A549 (cell line): Measurements from ENCODE around the gene ST14. TPM values are rescaled to one million over a fixed set of nuclear protein-coding genes. Genes with fewer than 3 reads are reported as not detected.

Source experiments
- ATAC-seq, 2 experiments: fragments of 200-7000 bp in 1 of 2; fragments of >200 bp in 1 of 2; cut with Nextera tagmentation in 1 of 2; cut with Tn5 transposase in 1 of 2; 3 replicates each; pipeline versions ENCODE4 v1.8.0 to v1.9.1; 2018 to 2020; ENCODE audit warnings: mild to moderate bottlenecking in 1 of 2, moderate library complexity in 1 of 2
- CTCF ChIA-PET: fragments of 300-600 bp; sonication (Branson Sonifier 250); formaldehyde crosslinking; extraction: SDS; loops from one replicate; lab custom pipeline; 2021; ENCODE audit warnings: antibody characterized with exemption, inconsistent platforms; lab: Yijun Ruan, JAX
- POLR2A ChIA-PET: fragments of 350-600 bp; formaldehyde crosslinking; extraction: SDS; loops from one replicate; lab custom pipeline; 2021; ENCODE audit warnings: antibody characterized with exemption, inconsistent platforms; lab: Yijun Ruan, JAX
- DNase-seq, 2 experiments: peaks; one replicate each; pipeline versions ENCODE4 v3.0.0 to v3.0.0-alpha.2; 2011 to 2016; ENCODE audit warnings: low read depth in 1 of 2, low spot score in 1 of 2
- FAIRE-seq: peaks from 2 replicates; lab custom pipeline; 2011; peaks lifted over from hg19 to GRCh38; lab: Jason Lieb, UNC
- H3K27ac ChIP-seq, 2 experiments: fragments of >200 bp; sonication (Bioruptor Twin); formaldehyde crosslinking; 3 replicates each; pipeline ENCODE4 v1.5.1; 2016 to 2017
- H3K4me1 ChIP-seq: fragments of >200 bp; sonication (Bioruptor Twin); formaldehyde crosslinking; 3 replicates; pipeline ENCODE4 v1.6.1; 2016
- H3K4me2 ChIP-seq: fragments of >200 bp; sonication (Bioruptor Twin); formaldehyde crosslinking; 3 replicates; pipeline ENCODE4 v1.6.1; 2016
- H3K4me3 ChIP-seq: fragments of >200 bp; sonication (Bioruptor Twin); formaldehyde crosslinking; 3 replicates; pipeline ENCODE4 v1.5.1; 2016
- H3K9me3 ChIP-seq: fragments of >200 bp; sonication (Bioruptor Twin); formaldehyde crosslinking; 3 replicates; pipeline ENCODE4 v1.6.1; 2016
- BCL3 ChIP-seq: fragments of >200 bp; sonication (Bioruptor Twin); formaldehyde crosslinking; IDR thresholded peaks from 3 replicates; pipeline ENCODE4 v1.6.1; 2016
- BHLHE40 ChIP-seq: IDR thresholded peaks from 2 replicates; pipeline ENCODE4 v1.6.1; 2012; ENCODE audit warnings: low read depth, low read length, inconsistent platforms
- CBX2 ChIP-seq: fragments of 200-600 bp; sonication (generic); IDR thresholded peaks from 2 replicates; pipeline ENCODE4 v1.6.1; 2016; ENCODE audit warnings: low read depth, mild to moderate bottlenecking, borderline replicate concordance
- CEBPB ChIP-seq, 2 experiments: fragments of >200 bp in 1 of 2; sonication (Bioruptor Twin) in 1 of 2; formaldehyde crosslinking in 1 of 2; IDR thresholded peaks; 2 replicates each; pipeline ENCODE4 v1.6.1; 2012 to 2016
- CHD2 ChIP-seq: fragments of 150-350 bp; IDR thresholded peaks from 2 replicates; pipeline ENCODE4 v1.6.1; 2014; ENCODE audit warnings: low read length; ENCODE audit not compliant: partially characterized antibody
- CHD4 ChIP-seq: fragments of 200-600 bp; sonication (generic); IDR thresholded peaks from 2 replicates; pipeline ENCODE4 v1.6.1; 2016; ENCODE audit warnings: antibody characterized with exemption, mild to moderate bottlenecking, borderline replicate concordance
- E2F6 ChIP-seq: IDR thresholded peaks from 2 replicates; pipeline ENCODE4 v1.6.1; 2012; ENCODE audit warnings: low read depth, borderline replicate concordance
- EHMT2 ChIP-seq: fragments of 200-600 bp; sonication (generic); IDR thresholded peaks from 2 replicates; pipeline ENCODE4 v1.6.1; 2016; ENCODE audit warnings: antibody characterized with exemption, low read depth, mild to moderate bottlenecking, moderate library complexity
- EP300 ChIP-seq, 2 experiments: fragments of >200 bp; sonication (Bioruptor Twin); formaldehyde crosslinking; IDR thresholded peaks; 2 replicates in 1 of 2; 3 replicates in 1 of 2; pipeline ENCODE4 v1.6.1; 2016 to 2017
- ESRRA ChIP-seq: fragments of 150-350 bp; IDR thresholded peaks from 2 replicates; pipeline ENCODE4 v1.6.1; 2014; ENCODE audit warnings: mild to moderate bottlenecking, low read length, borderline replicate concordance
- FOSB ChIP-seq: fragments of 250-450 bp; sonication (Bioruptor Pico); IDR thresholded peaks from 2 replicates; pipeline ENCODE4 v1.5.0; 2020; ENCODE audit warnings: mild to moderate bottlenecking, moderate library complexity
- FOSL2 ChIP-seq, 2 experiments: fragments of 450-650 bp in 1 of 2; fragments of >200 bp in 1 of 2; sonication (Bioruptor Twin) in 1 of 2; formaldehyde crosslinking; IDR thresholded peaks; 2 replicates each; pipeline versions ENCODE4 v1.5.0 to v1.6.1; 2016 to 2020; ENCODE audit warnings: mild to moderate bottlenecking in 1 of 2, moderate library complexity in 1 of 2
- HEYL ChIP-seq: fragments of 250-450 bp; sonication (Bioruptor Pico); IDR thresholded peaks from 2 replicates; pipeline ENCODE4 v1.8.0; 2021; ENCODE audit warnings: mild to moderate bottlenecking, moderate library complexity
- HOXA7 ChIP-seq: fragments of 250-450 bp; sonication (Bioruptor Pico); IDR thresholded peaks from 2 replicates; pipeline ENCODE4 v1.5.0; 2020; ENCODE audit warnings: mild to moderate bottlenecking, moderate library complexity
- HOXB13 ChIP-seq: fragments of 250-450 bp; sonication (Bioruptor Pico); IDR thresholded peaks from 2 replicates; pipeline ENCODE4 v1.5.0; 2020; ENCODE audit warnings: low read depth, mild to moderate bottlenecking, moderate library complexity
- HOXB5 ChIP-seq: fragments of 250-450 bp; sonication (Bioruptor Pico); IDR thresholded peaks from 2 replicates; pipeline ENCODE4 v1.5.0; 2020; ENCODE audit warnings: mild to moderate bottlenecking, moderate library complexity
- JUNB ChIP-seq: fragments of >200 bp; sonication (Bioruptor Twin); formaldehyde crosslinking; IDR thresholded peaks from 2 replicates; pipeline ENCODE4 v1.6.1; 2016
- KDM1A ChIP-seq: fragments of 200-600 bp; sonication (generic); IDR thresholded peaks from 2 replicates; pipeline ENCODE4 v1.6.1; 2016; ENCODE audit warnings: low read depth, mild to moderate bottlenecking
- KDM5A ChIP-seq: fragments of 200-600 bp; sonication (generic); IDR thresholded peaks from 2 replicates; pipeline ENCODE4 v1.6.1; 2016; ENCODE audit warnings: antibody characterized with exemption, mild to moderate bottlenecking
- MAFK ChIP-seq: fragments of 450-650 bp; IDR thresholded peaks from 2 replicates; pipeline ENCODE4 v1.6.1; 2014; ENCODE audit not compliant: partially characterized antibody
- NPAS2 ChIP-seq: fragments of 250-450 bp; sonication (Bioruptor Pico); IDR thresholded peaks from 2 replicates; pipeline ENCODE4 v1.8.0; 2022; ENCODE audit warnings: mild to moderate bottlenecking, moderate library complexity, borderline replicate concordance
- NR3C1 ChIP-seq: fragments of >200 bp; sonication (Bioruptor Twin); formaldehyde crosslinking; IDR thresholded peaks from 3 replicates; pipeline ENCODE4 v1.6.1; 2017
- PHF8 ChIP-seq: fragments of 200-600 bp; sonication (generic); IDR thresholded peaks from 2 replicates; pipeline ENCODE4 v1.6.1; 2016; ENCODE audit warnings: low read depth, mild to moderate bottlenecking, antibody characterized with exemption, moderate library complexity, borderline replicate concordance
- POLR2A ChIP-seq: IDR thresholded peaks from 2 replicates; pipeline ENCODE4 v1.6.1; 2012; ENCODE audit warnings: mild to moderate bottlenecking, low read length
- POLR2AphosphoS2 ChIP-seq: conservative IDR thresholded peaks from 2 replicates; pipeline ENCODE4 v1.6.1; 2012; ENCODE audit warnings: low read length, improper control_type of control experiment, inconsistent platforms
- RAD21 ChIP-seq, 2 experiments: fragments of >200 bp in 1 of 2; sonication (Bioruptor Twin) in 1 of 2; formaldehyde crosslinking in 1 of 2; IDR thresholded peaks in 1 of 2; conservative IDR thresholded peaks in 1 of 2; 2 replicates in 1 of 2; 3 replicates in 1 of 2; pipeline ENCODE4 v1.6.1; 2012 to 2018; ENCODE audit warnings: inconsistent platforms in 1 of 2
- RNF2 ChIP-seq: fragments of 200-600 bp; sonication (generic); IDR thresholded peaks from 2 replicates; pipeline ENCODE4 v1.6.1; 2016; ENCODE audit warnings: low read depth, mild to moderate bottlenecking, antibody characterized with exemption, moderate library complexity, borderline replicate concordance
- USF2 ChIP-seq: fragments of 450-650 bp; IDR thresholded peaks from 2 replicates; pipeline ENCODE4 v1.6.1; 2014; ENCODE audit warnings: antibody characterized with exemption
- ZC3H11A ChIP-seq: fragments of 450-650 bp; IDR thresholded peaks from 2 replicates; pipeline ENCODE4 v1.6.1; 2014; ENCODE audit warnings: antibody characterized with exemption, mild to moderate bottlenecking
- ZFP36 ChIP-seq: fragments of 450-650 bp; IDR thresholded peaks from 2 replicates; pipeline ENCODE4 v1.6.1; 2014; ENCODE audit warnings: borderline replicate concordance; ENCODE audit not compliant: partially characterized antibody
- ZSCAN20 ChIP-seq: fragments of 250-450 bp; sonication (Bioruptor Pico); IDR thresholded peaks from 2 replicates; pipeline ENCODE4 v1.8.0; 2022; ENCODE audit warnings: mild to moderate bottlenecking, moderate library complexity
- WGBS: methylation state at CpG from one replicate; pipeline ENCODE4 v1.1.6; 2017; ENCODE audit errors: missing lambda C conversion rate; 5-methylcytosine and 5-hydroxymethylcytosine counted together
- polyA plus RNA-seq, 4 experiments: library from polyadenylated mRNA; depleted of rRNA in 3 of 4; stranded (reverse); fragments of >200 nt; fragmentation: RNase III in 1 of 4; extraction: RNeasy Plus Mini Kit Qiagen cat#74134 plus additional on column Dnase treatment in 1 of 4; gene quantifications; 2 replicates in 3 of 4; 3 replicates in 1 of 4; pipeline ENCODE4 v1.2.3, GENCODE V29; 2011 to 2017
- TF ChIP-seq, protein P1 (sequence below): fragments of >200 bp; sonication (Bioruptor Twin); formaldehyde crosslinking; IDR thresholded peaks from 3 replicates; pipeline ENCODE4 v1.5.1; 2016

The ST14 gene
- polyA plus RNA-seq, 2 of the 4 experiments (the other 2 are of a cell fraction): 0.05 to 0.17 TPM

DNA sequence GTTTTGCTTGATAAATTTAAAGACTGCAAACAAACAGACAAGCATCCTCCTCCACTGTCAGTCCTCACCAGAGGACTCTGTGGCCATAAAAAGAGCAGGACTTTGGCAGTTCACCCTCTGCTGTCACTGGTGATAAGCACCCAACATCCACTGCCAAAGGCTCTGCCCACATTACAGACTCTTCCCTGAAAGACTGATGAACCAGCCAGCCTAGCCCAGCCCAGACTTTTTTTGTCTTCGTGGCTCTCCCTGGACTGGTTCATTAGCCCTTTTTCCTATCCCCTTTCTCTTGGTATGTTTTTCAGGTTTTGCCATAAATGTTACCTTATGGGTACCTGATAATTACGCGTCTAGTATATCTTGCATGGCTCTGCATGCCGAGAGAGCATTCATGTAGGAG lies 15.1 kb downstream of the ST14 start:
- CTCF ChIA-PET: no interaction called here
- DNase-seq (no peak), FAIRE-seq (no peak), ATAC-seq (no peak)
- no peak overlapping the region for H3K4me2 ChIP-seq
- no peaks in the 10 kb centered on the region for H3K4me1 ChIP-seq
- no peak overlapping the region for H3K4me3 ChIP-seq
- no peak overlapping the region for H3K27ac ChIP-seq
- 69% methylated on average over 4 of the region's 4 CpGs for WGBS
- H3K9me3 ChIP-seq: no peaks in the 10 kb centered on the region; the same call in 2 of the 3 replicates
- POLR2A ChIA-PET: no interaction called here
- TF ChIP-seq BHLHE40 (no peak), E2F6 (no peak), USF2 (no peak), HOXB13 (no peak), KDM5A (no peak), BCL3 (no peak), HEYL (CRISPR knock-in tag) (no peak), RAD21 (conservative IDR thresholded peaks at IDR 0.05 in 1 of 2, IDR thresholded peaks at IDR 0.05 in 1 of 2) (no peak), PHF8 (no peak), POLR2AphosphoS2 (no peak), NR3C1 (no peak), KDM1A (no peak), EHMT2 (no peak), HOXB5 (CRISPR knock-in tag) (no peak), JUNB (no peak), ZC3H11A (no peak), HOXA7 (CRISPR knock-in tag) (no peak), CBX2 (no peak), POLR2A (no peak)

DNA sequence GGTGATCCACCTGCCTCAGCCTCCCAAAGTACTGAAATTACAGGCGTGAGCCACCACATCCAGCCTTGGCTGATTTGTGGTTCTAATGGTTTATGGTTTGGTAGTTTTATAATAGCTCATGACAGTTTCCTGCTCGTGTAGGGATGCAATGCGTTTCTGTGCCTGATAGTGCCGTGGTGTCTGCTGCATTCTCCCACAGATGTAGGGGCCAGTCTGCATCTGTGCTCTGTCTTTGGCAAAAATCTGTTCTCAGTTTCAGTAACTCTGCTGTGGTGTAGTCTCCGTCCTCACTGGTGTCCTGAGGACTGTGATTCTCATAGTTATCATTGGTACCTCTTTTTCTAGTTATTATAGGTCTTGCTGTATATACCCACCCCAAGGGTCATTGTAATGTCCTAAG lies 16.3 kb downstream of the ST14 start:
- ATAC-seq: no peak
- TF ChIP-seq EP300 (IDR thresholded peaks at IDR 0.05): no peak
- TF ChIP-seq FOSB (CRISPR knock-in tag): no peak
- TF ChIP-seq RNF2: no peak
- no peak for TF ChIP-seq FOSL2 (IDR thresholded peaks at IDR 0.05)
- TF ChIP-seq FOSL2 (CRISPR knock-in tag; IDR thresholded peaks at IDR 0.05): no peak
- TF ChIP-seq ZSCAN20: no peak
- no peak for TF ChIP-seq JUNB
- no peak for TF ChIP-seq CEBPB (IDR thresholded peaks at IDR 0.05)
- no peak for TF ChIP-seq NPAS2 (CRISPR knock-in tag)
- no peak for TF ChIP-seq EHMT2
- TF ChIP-seq, protein P1, sequence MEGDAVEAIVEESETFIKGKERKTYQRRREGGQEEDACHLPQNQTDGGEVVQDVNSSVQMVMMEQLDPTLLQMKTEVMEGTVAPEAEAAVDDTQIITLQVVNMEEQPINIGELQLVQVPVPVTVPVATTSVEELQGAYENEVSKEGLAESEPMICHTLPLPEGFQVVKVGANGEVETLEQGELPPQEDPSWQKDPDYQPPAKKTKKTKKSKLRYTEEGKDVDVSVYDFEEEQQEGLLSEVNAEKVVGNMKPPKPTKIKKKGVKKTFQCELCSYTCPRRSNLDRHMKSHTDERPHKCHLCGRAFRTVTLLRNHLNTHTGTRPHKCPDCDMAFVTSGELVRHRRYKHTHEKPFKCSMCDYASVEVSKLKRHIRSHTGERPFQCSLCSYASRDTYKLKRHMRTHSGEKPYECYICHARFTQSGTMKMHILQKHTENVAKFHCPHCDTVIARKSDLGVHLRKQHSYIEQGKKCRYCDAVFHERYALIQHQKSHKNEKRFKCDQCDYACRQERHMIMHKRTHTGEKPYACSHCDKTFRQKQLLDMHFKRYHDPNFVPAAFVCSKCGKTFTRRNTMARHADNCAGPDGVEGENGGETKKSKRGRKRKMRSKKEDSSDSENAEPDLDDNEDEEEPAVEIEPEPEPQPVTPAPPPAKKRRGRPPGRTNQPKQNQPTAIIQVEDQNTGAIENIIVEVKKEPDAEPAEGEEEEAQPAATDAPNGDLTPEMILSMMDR: no peak
- TF ChIP-seq NR3C1: no peak
- no peak for TF ChIP-seq ZFP36
- no peak for TF ChIP-seq MAFK
- TF ChIP-seq CHD2: no peak
- TF ChIP-seq ESRRA: no peak
- no peak for TF ChIP-seq CHD4
- Histone ChIP-seq H3K27ac (no peak overlapping the region), H3K4me1 (peaks cover 6% of the 10 kb centered on the region; the same call in 2 of the 3 replicates), H3K9me3 (no peaks in the 10 kb centered on the region; the same call in 2 of the 3 replicates), H3K4me3 (no peak overlapping the region), H3K4me2 (no peak overlapping the region)
- POLR2A ChIA-PET: no interaction called here
- WGBS: 65% methylated on average over 5 of the region's 5 CpGs
- FAIRE-seq: no peak
- CTCF ChIA-PET: no interaction called here
- DNase-seq: no peak
